Activated CD8-positive, alpha-beta memory T cell treated with anti-CD3 and anti-CD28 coated beads, Interleukin-2, amount 50 U/mL, for 48 hours (primary cell): ENCODE results near the gene CDKN2B.
"Not testable (repeated sequence)": the region's sequence is repeated elsewhere in the genome, so short reads cannot be mapped to it uniquely, and the experiment has no call there.

ENCODE experiments used
- DNase-seq: peaks from one replicate; pipeline ENCODE4 v3.0.0-alpha.2; 2020

Gene CDKN2B

DNA sequence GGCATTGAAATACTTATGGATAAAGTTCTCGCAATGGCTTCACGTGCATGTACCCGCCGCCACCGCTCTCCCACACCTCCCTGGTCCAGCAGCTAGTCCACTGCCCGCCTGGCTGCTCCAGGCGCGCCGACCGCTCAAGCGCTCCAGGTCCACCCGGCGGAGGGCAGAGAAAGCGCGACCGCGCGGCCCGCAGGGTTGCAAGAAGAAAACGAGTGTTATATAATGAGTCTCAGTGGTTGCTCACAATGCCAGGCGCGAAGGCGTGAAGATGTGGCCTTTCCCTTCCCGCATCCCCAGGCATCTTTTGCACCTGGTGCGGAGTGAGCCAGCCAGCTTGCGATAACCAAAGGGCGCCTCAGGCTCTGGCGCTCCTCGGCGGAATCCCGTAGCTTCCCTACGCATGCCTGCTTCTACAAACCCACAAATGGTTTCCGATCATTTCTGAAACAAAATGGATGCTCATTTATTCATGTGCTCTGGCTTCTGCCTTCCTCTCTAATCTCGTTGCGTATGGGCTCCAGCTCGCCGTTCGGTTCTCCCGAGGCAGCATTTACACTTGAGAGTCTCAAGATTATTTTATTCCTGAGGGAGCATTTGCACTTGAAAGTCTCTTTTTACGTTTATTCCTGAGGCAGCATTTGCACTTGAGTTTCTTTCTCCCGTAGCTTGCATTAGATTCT lies 40.6 kb downstream of the CDKN2B start:
- no peak for DNase-seq

DNA sequence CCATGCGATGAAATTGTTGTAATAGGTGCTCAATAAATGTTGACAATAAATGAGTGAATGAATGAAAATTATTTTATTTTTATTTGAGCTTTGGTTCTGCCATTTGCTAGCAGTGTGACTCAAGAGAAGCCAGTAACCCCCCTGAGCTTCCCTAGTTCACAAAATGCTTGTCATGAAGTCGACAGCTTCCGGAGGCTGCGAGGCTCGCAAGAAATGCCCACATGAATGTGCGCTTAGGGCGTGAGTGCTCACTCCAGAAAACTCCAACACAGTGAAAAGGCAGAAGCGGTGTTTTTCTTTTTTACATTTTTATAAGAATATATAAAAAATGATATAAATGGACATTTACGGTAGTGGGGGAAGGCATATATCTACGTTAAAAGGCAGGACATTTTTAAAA lies 41.4 kb downstream of the CDKN2B start:
- DNase-seq: no peak

- no peak for DNase-seq
These were observed 41.9 kb downstream of the CDKN2B start for GRCh38 chr9:21967169-21967568.

DNA sequence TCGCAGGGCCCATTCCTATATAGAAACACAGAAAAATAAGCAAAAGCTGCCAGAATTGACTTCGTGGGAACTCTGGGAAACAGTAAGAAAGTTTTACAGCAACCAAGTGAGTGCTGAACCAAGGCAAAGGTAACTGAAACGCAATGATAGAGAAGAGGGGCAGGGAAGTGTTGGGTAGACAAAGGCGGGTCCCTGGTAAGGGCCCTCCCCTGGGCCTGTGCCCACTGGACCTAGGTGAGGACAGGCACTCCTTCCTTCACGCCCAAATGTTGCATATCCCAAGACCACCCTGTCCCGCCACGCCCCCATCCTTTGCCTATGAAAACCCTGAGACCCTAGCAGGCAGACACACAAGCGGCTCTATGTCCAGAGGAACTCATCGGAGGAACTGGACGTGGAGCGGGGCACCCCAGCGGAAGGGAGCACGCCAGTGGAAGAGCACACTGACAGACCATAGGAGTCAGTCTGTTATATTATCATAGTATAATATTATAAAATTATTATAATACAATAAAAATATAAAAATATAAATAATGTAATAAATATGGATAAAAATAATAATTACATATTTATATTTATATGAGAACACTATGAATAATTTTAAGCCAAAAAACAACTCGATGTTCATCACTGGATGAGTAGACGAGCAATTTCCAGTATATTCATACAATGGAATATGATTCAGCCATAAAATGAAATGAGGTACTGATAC lies 42.8 kb downstream of the CDKN2B start:
- DNase-seq: no peak

DNA sequence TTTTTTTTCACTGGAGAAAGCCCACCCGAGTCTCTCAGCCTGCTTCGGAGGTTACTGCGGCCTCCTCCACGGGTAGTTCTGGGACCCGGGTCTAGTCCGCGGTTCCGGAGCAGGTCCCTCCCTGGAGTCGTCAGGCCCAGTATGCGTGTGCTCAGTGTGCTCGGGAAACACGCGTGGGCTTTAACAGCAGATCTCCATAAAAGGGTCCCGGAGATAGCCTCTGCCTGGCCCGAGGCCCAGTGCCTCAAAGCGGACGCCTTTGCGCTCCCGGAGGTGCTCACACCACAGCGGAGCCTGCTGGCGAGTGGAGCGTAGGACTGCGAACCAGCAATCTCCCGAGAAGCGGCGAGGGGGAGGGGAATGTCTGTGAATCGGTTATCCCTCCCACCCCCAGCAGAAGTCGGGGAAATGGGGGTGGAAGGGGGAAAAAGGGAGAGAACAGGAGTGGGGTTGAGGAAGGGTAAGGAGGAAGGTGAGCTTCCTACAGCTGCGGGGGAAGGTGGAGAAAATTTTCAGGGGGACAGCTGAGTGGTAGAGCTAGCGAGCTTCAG lies 43.6 kb downstream of the CDKN2B start:
- DNase-seq: peak; percentile 68

DNA sequence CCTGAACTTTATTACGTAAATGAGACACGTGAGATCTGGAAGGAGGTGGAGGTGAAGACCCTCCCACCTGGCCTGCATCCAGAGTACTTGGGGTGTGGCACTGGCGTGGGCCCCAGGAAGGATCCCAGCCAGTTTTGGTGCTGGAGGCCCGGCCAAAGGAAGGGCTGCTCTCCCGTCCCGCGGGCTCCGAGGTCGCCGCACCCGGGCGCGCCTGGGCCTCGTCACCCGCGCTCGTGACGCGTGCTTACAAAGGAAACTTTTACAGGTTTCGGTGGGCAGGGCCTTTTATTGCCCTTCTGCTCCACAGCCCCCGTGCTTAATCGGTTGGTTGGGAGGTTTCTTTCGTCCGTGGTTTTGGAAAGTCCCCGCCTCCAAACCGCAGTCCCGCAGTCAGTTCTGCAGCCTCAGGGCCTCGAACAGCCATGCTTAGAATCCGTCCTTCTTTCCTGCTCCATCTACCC lies 44.1 kb downstream of the CDKN2B start:
- DNase-seq: peak; percentile 71

DNA sequence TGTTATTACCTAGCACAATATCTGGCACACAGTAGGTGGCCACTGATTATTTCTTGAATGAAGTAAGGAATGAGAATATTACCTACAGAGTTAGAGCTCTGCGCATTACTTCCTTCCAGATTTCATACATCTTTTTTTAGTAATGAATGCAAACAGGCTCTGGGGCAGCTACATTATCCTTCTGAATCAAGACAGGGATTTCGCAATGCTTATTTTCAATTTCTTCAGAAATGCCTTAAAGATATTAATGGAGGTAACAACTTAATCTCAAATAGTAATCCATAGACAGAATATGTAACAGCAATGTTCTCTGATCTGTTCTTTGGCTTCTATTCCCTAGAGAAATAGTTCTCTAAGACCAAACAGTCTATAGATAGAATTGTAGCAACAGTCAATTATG lies 47.5 kb downstream of the CDKN2B start:
- no peak for DNase-seq

GRCh38 chr9:21959268-21959667 lies 49.8 kb downstream of the CDKN2B start:
- DNase-seq: not testable (repeated sequence)

DNA sequence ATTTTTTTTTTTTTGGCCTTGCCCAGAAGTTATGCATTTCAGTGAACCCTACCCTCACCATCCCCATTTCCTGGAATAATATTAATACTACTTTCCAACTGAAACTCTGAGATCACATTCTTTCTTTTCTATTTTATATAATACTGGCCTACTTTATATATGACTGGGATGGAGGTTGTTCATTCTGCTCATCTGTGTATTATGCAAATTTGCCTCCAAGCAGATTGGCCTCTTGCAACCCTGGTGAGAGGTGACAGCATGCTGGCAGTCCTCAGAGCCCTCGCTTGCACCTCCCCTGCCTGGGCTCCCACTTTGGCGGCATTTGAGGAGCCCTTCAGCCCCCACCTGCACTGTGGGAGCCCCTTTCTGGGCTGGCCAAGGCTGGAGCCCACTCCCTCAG lies 50.3 kb downstream of the CDKN2B start:
- no peak for DNase-seq
